Daoy (cell line): ENCODE results near the gene KCNN1. TPM values are rescaled to one million over a fixed set of nuclear protein-coding genes. Genes with fewer than 3 reads are reported as not detected.
"Not testable (repeated sequence)": the region's sequence is repeated elsewhere in the genome, so short reads cannot be mapped to it uniquely, and the experiment has no call there.

Experiments used
- DNase-seq: peaks from one replicate; pipeline ENCODE4 v3.0.0-alpha.2; 2015; ENCODE audit warnings: low read depth
- total RNA-seq: library from RNA; depleted of rRNA; stranded (reverse); fragments of >200 nt; shearing (Covaris generic); gene quantifications from 2 replicates; pipeline ENCODE4 v1.2.3, GENCODE V29; 2014; rRNA removed

Gene KCNN1
- total RNA-seq, 1 experiment from 2014 or later = 0.06 TPM

- DNase-seq = no peak
Observed at GRCh38 chr19:18027151-18027550, 60.2 kb downstream of the KCNN1 start.

GRCh38 chr19:18029617-18030338 lies 62.9 kb downstream of the KCNN1 start:
- DNase-seq = peak; percentile 52

- not testable (repeated sequence) for DNase-seq
Observed at GRCh38 chr19:18031401-18031800, 64.5 kb downstream of the KCNN1 start.

- DNase-seq = not testable (repeated sequence)
Observed at GRCh38 chr19:18032102-18032501, 65.2 kb downstream of the KCNN1 start.

GRCh38 chr19:18041054-18041453 lies 74.1 kb downstream of the KCNN1 start:
- no peak for DNase-seq

GRCh38 chr19:18043676-18044075 lies 76.8 kb downstream of the KCNN1 start:
- no peak for DNase-seq

- DNase-seq = peak; percentile 93
Observed at GRCh38 chr19:18044825-18045304, 78.0 kb downstream of the KCNN1 start.

- no peak for DNase-seq
Observed at GRCh38 chr19:18045307-18046050, 78.6 kb downstream of the KCNN1 start.

GRCh38 chr19:18046059-18046718 lies 79.3 kb downstream of the KCNN1 start:
- DNase-seq = peak; percentile 95

- DNase-seq = peak; percentile 37
Observed at GRCh38 chr19:18049385-18049784, 82.5 kb downstream of the KCNN1 start.

Other genes with a start within 250 kb of the KCNN1 start
- gene MAP1S, start 247.6 kb upstream of the KCNN1 start, total RNA-seq = 11.4 TPM in 2 replicates
- 0.91 and 3.2 TPM in 2 replicates for gene FCHO1, start 215.6 kb upstream of the KCNN1 start, total RNA-seq
- gene B3GNT3, start 172.0 kb upstream of the KCNN1 start, total RNA-seq = 0.06 and 0.09 TPM in 2 replicates
- not detected in 2 replicates for gene INSL3, start 145.6 kb upstream of the KCNN1 start, total RNA-seq
- 0.06 and 0.09 TPM in 2 replicates for gene JAK3, start 119.1 kb upstream of the KCNN1 start, total RNA-seq
- 1,269 and 1,595 TPM in 2 replicates for gene RPL18A, start 107.2 kb upstream of the KCNN1 start, total RNA-seq
- not detected in 2 replicates for gene SLC5A5, start 95.2 kb upstream of the KCNN1 start, total RNA-seq
- 44.7 and 53.3 TPM in 2 replicates for gene CCDC124, start 34.1 kb upstream of the KCNN1 start, total RNA-seq
- 25.6 and 35.7 TPM in 2 replicates for gene ARRDC2, start 41.1 kb downstream of the KCNN1 start, total RNA-seq
- gene IL12RB1, start 119.8 kb downstream of the KCNN1 start, total RNA-seq = 3.4 and 3.8 TPM in 2 replicates
- gene MAST3, start 130.7 kb downstream of the KCNN1 start, total RNA-seq = 1.1 and 1.5 TPM in 2 replicates
- 6.5 and 14.2 TPM in 2 replicates for gene PIK3R2, start 186.1 kb downstream of the KCNN1 start, total RNA-seq
- gene IFI30, start 206.7 kb downstream of the KCNN1 start, total RNA-seq = 17.8 and 20.2 TPM in 2 replicates
- gene MPV17L2, start 226.1 kb downstream of the KCNN1 start, total RNA-seq = 43.3 and 67.4 TPM in 2 replicates
- 0.23 TPM in 1 of 2 replicates, not detected in the other for gene RAB3A, start 236.9 kb downstream of the KCNN1 start, total RNA-seq